Stimulated activated CD4-positive, alpha-beta T cell treated with anti-CD3 and anti-CD28 coated beads, Interleukin-2, amount 100 ng/mL, for 4 hours (primary cell): ENCODE data around the gene CUEDC1.

Source experiments
- DNase-seq: peaks from one replicate; pipeline ENCODE4 v3.0.0-alpha.2; 2020; ENCODE audit warnings: low read depth

CUEDC1 gene

GRCh38 chr17:57915544-57915943 is 39.7 kb downstream of the CUEDC1 start:
- DNase-seq, result no peak

- DNase-seq, result no peak
Measured at GRCh38 chr17:57914273-57915142, 40.7 kb downstream of the CUEDC1 start.

DNA sequence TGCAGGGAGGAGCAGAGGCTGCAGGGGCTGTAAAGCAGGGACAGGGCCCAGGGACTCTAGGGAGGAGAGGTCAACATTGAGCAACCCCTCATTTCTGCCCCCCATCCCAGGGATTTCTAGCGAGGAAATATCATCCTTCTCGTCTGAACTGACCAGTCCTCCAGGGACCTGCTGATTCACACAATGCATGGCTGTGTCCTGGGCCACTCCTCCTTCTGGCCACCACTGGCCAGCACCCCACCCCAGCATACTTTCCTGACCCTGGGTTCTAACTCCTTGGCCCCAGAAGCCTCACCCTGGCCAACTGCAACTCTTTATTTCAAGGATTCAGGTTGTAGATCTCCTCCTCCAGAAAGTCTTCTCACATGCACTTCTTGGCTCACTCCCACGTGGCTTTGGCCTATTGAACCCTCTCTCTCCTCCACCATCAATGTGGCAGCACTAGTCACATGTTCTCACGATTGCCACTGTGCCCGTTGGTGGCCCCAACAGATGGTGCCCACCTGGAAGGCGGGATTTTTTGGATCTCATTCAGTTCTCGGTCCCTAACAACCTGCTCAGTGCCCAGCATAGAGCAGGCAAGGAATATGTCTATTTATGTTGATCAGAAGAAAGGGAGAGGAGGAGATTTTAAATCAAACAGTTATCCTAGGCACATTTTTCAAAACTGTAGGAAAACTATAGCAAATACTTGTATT is 41.5 kb downstream of the CUEDC1 start:
- DNase-seq, result no peak

DNA sequence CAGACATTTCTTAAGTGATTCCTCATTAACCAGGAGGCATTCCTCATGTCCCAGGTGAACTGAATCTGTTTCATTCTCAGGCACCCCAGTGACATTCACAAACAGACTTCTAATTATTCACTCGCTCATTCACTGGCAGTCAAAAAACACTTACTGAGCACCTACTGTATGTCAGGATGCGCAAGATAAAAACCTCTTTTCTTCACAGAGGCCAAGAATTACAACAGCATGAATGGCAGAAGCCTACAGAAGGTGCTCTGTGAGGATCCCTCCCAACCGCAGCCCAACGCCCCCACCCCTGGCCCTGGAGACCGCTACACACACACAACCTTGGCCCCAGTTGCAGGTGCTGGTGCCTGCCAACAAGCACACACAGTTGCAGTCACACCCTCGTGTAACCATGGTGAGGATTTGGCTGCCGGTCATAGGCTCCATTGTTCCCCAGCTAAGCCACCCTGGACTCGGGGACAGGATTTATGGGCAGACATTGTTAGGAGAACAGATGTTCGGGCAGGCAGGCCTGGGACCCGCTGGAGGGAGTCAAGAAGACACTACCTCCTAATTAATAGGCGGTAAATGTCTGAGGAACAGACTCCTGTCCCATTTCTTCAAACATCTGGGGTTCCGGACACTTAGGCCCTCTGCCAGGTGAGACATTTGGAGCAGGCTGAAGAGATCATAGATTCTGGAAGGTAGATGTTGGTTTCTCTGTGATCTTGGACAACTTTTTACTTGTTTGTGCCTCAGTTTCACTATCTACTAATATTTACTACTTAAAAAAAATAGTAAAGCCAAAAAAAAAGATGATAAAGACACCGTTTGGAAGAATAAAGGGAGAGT is 43.2 kb downstream of the CUEDC1 start:
- no peak for DNase-seq

GRCh38 chr17:57910462-57911420 is 44.5 kb downstream of the CUEDC1 start:
- DNase-seq, result no peak

GRCh38 chr17:57909551-57909950 is 45.7 kb downstream of the CUEDC1 start:
- no peak for DNase-seq

GRCh38 chr17:57908278-57908677 is 46.9 kb downstream of the CUEDC1 start:
- no peak for DNase-seq

- DNase-seq, result no peak
Measured at GRCh38 chr17:57906910-57907309, 48.3 kb downstream of the CUEDC1 start.

DNA sequence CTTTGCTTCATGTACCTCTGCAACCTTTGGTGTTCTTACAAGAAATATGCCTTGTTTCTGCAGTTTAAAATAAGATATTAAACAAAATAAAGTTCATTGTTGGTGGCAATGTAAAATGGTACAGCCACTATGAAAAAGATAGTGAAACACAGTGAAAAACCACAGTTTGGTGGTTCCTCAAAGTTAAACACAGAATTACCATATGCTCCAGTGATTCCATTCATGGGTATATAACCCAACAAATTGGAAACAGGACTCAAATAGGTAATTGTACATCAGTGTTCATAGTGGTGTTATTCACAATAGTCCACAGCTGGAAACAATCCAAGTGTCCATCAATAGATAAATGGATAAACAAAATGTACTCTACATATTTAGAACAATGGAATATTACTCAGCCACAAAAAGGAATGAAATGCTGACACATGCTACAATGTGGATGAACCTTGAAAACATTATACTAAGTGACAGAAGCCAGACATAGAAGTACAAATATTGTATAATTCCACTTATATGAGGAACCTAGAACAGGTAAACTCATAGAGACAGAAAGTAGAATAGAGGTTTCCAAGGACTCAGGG is 49.2 kb downstream of the CUEDC1 start:
- no peak for DNase-seq

DNA sequence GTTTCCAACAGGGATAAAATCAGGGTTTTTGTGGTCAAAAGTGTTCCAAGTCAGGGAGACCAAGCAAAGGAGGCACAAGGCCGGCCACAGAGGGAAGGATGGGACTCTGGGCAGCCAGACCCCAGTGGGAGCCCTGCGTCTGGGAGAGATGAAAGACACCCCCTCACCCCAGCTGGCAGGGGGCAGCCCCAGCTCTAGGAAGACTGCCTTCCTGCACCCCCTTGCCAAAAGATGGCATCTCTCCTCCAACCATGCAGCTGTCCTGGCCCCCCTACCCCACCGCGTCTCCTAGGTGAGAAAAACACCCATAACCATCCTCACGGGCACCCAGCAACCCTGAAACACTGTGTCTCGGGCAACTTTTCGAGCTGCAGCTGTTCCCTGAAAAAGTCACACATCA is 51.3 kb downstream of the CUEDC1 start:
- no peak for DNase-seq

DNA sequence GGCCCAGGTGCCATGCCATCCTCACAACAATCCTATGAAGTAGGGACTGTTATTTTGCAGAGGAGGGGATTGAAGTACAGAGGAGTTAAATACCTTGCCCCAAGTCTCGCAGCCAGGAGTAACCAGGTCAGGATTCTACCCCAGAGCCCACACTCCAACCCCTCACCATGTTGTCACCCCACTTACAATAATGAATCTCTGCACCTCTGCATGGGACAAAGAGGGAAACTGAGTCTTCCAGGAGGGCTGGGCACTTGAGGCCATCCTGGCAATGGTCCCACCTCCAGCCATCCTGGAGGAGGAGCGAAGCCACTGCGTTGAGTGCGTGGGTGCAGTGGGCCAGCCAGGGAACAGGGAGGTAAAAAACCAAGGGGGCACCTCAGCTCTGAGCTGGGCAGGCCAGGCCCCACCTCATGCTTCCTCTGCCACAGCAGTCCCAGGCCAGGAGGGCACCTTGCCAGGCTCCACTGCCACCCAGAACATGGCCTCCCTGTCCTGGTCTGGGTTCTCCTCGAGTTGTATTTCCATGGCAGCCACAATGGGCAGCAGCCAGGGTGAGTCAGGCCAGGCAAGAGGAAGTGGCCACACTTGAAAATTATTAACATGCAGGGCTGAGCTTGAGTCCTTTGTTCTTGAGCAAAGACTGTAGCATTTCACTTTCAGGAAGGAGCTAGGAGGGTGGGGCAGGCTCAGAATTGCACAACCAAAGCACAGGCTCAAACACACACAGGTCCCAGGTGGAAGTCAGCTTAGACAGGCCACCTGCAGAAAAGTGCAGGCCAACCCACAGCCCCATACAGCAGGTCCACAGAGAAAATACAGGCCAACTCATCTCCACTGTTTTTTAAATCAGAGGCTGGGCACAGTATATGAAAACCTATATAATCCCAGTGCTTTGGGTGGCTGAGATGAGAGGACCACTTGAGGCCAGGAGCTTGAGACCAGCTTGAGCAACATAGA is 52.1 kb downstream of the CUEDC1 start:
- no peak for DNase-seq

- no peak for DNase-seq
Measured at GRCh38 chr17:57902117-57902799, 53.0 kb downstream of the CUEDC1 start.

DNA sequence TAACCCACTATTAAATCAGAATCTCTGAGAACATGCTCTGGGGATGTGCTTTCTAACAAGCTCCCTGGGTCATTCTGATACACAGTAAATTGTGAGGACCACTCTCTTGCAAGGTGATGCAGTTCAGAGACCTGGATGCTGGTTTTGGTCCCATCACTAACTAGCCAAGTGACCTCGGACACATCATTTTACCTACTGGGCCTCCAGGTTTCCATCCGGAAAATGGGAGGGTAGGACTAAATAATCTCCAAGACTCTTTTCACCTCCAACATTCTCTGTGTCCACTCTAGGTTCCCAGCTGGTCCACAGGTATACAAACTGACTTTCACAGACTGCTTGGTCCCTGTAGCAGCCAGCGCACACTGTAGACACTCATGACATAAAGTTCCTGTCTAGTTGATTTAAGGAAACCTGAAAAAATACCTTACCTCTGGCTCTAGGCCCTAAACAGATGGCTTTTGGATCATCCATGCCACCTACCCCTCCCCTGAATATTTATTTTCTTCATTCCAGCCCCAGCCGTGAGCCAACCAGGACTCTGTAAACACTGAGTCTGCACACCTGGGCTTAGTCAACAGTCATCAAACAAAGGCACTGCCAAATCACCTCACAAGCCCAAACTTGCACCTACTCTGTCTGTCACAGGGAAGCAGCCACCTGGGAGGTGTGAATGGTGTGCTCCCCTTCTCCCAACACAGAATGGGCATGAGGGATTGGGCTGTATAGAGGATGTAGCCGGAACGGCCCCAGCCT is 54.0 kb downstream of the CUEDC1 start:
- no peak for DNase-seq

- DNase-seq, result no peak
Measured at GRCh38 chr17:57899822-57900221, 55.4 kb downstream of the CUEDC1 start.

- DNase-seq, result no peak
Measured at GRCh38 chr17:57899391-57899790, 55.8 kb downstream of the CUEDC1 start.

DNA sequence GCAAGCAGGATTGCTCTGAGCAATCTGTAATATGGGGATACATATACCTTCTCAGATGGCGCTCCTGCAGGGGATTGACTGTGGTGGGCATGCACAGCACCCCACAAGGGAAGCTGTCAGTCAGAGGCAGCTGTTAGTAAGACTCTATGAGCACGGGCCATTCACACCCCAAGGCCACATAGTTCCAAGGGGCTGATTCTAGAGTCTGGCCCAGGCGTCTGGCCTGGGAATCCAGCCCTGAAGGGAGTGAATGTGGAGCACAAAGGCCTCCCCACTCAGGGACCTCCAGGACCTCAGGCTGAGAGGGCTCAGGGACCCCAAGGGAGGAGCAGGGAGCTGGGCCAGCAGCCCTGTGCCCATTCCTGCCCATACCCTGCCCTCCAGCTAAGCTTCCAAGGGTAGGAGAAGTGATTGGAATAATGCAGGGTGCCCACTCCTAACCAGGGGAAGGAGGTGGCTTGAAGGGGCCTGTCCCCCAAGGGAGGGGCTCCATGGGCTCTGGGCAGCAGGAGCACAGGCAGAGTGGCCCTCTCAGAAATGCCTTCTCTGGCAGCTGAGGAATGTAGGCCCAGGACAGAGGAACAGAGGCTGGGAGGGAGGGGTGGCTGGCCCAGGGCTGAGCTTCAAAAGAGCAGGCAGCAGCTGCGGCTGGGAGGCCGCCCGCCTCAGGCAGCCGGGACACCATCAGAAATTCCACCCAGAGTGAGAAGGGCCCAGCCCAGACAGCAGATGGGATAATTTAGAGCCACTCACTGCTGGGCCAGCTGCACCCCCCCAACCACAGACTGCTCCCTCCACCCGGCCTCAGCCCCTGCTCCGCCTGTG is 56.5 kb downstream of the CUEDC1 start:
- no peak for DNase-seq

DNA sequence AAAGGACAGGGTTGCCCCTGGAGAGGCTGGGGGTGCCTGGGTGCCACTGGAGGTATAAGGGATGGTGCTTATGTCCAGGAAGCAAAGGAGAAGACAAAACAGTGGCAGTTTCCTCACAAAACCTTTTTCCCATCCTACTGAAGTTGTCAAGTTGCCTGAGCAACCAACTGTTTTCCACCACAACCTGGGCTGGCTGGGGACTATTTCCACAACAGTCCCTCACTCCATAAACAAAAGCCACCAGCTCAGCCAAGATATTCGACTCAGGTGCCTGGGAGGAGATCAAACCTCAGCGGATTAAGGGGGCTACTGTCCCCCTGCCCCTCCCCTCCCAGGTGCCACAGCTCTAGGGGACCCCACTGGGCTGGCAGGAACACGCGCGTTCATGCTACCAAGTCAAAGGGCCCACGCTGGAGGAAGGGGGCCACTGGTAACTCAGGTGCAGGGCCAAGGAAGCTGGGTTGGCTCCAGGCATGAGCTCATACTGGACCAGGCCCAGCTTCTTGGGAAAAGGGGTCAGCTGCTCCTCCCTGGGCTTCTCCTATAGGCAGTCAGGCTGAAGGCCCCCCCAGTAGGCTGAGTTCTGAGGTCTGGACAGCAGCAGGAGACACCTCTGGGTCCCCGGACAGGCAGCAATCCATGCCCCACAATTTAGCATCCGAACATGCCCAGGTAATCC is 59.7 kb downstream of the CUEDC1 start:
- no peak for DNase-seq
